Liver (tissue), 9 donors: Measurements from ENCODE around the gene LCN6. TPM values are rescaled to one million over a fixed set of nuclear protein-coding genes. Genes with fewer than 3 reads are reported as not detected.
A peak's percentile ranks its signal among the peaks of the same experiment; 100 is the strongest.
"Not testable (repeated sequence)": the region's sequence is repeated elsewhere in the genome, so short reads cannot be mapped to it uniquely, and the experiment has no call there.

Experiments used
- DNase-seq: peaks from one replicate; pipeline ENCODE4 v3.0.0-alpha.2; 2017; ENCODE audit warnings: low spot score
- H3K27ac ChIP-seq, 2 donors: one replicate each; pipeline ENCODE4 v1.7.0; 2013; ENCODE audit warnings: inconsistent platforms in 2 of 2, low read length in 2 of 2, control low read depth in 1 of 2, low read depth in 1 of 2, mild to moderate bottlenecking in 1 of 2
- H3K27me3 ChIP-seq, 4 donors: one replicate each; pipeline versions ENCODE4 v1.6.1 to v1.7.0; 2013; ENCODE audit warnings: low read length in 3 of 4, inconsistent platforms in 1 of 4, mild to moderate bottlenecking in 1 of 4, moderate library complexity in 1 of 4; ENCODE audit not compliant: control insufficient read depth in 4 of 4, insufficient read depth in 4 of 4
- H3K36me3 ChIP-seq, 4 donors: one replicate each; pipeline versions ENCODE4 v1.6.1 to v1.7.0; 2013; ENCODE audit warnings: low read length in 3 of 4, mild to moderate bottlenecking in 3 of 4, low read depth in 1 of 4, moderate library complexity in 1 of 4; ENCODE audit not compliant: control insufficient read depth in 4 of 4, insufficient read depth in 3 of 4
- H3K4me1 ChIP-seq, 4 donors: one replicate each; pipeline versions ENCODE4 v1.6.1 to v1.7.0; 2013; ENCODE audit warnings: low read length in 3 of 4, mild to moderate bottlenecking in 3 of 4, moderate library complexity in 1 of 4; ENCODE audit not compliant: control insufficient read depth in 4 of 4, insufficient read depth in 4 of 4
- H3K4me3 ChIP-seq, 3 donors: one replicate each; pipeline versions ENCODE4 v1.6.1 to v1.7.0; 2013; ENCODE audit warnings: low read length in 3 of 3, control low read depth in 1 of 3, low read depth in 1 of 3, mild to moderate bottlenecking in 1 of 3
- H3K9ac ChIP-seq, 2 donors: one replicate each; pipeline ENCODE4 v1.7.0; 2013; ENCODE audit warnings: low read length in 2 of 2, mild to moderate bottlenecking in 2 of 2, moderate library complexity in 2 of 2, control low read depth in 1 of 2, low read depth in 1 of 2
- H3K9me3 ChIP-seq, 4 donors: one replicate each; pipeline versions ENCODE4 v1.6.1 to v1.7.0; 2013; ENCODE audit warnings: low read length in 3 of 4; ENCODE audit not compliant: control insufficient read depth in 4 of 4
- CTCF ChIP-seq: fragments of 150-350 bp; IDR thresholded peaks from 2 replicates; pipeline ENCODE4 v1.5.1; 2017; ENCODE audit warnings: improper control_type of control experiment, low read depth, low read length; ENCODE audit not compliant: missing input control
- EGR1 ChIP-seq, 2 donors: IDR thresholded peaks; 2 replicates each; pipeline ENCODE4 v1.6.1; 2016 to 2018; ENCODE audit warnings: antibody characterized with exemption in 2 of 2, low read depth in 2 of 2
- FOXA1 ChIP-seq: IDR thresholded peaks from 2 replicates; pipeline ENCODE4 v1.6.1; 2016; ENCODE audit warnings: antibody characterized with exemption
- FOXA2 ChIP-seq: IDR thresholded peaks from 2 replicates; pipeline ENCODE4 v1.6.1; 2016; ENCODE audit warnings: antibody characterized with exemption
- HNF4A ChIP-seq, 2 donors: conservative IDR thresholded peaks; 2 replicates each; pipeline ENCODE4 v1.6.1; 2016; ENCODE audit warnings: antibody characterized with exemption in 2 of 2, mild to moderate bottlenecking in 2 of 2
- HNF4G ChIP-seq: IDR thresholded peaks from 2 replicates; pipeline ENCODE4 v1.6.1; 2016; ENCODE audit warnings: antibody characterized with exemption
- JUND ChIP-seq, 2 donors: IDR thresholded peaks; 2 replicates each; pipeline ENCODE4 v1.6.1; 2016; ENCODE audit warnings: antibody characterized with exemption in 2 of 2
- RAD21 ChIP-seq, 2 donors: IDR thresholded peaks; 2 replicates each; pipeline ENCODE4 v1.6.1; 2016; ENCODE audit warnings: antibody characterized with exemption in 2 of 2, mild to moderate bottlenecking in 2 of 2
- REST ChIP-seq: IDR thresholded peaks from 2 replicates; pipeline ENCODE4 v1.6.1; 2016; ENCODE audit warnings: antibody characterized with exemption, mild to moderate bottlenecking
- RXRA ChIP-seq, 2 donors: IDR thresholded peaks; 2 replicates each; pipeline ENCODE4 v1.6.1; 2017 to 2018; ENCODE audit warnings: antibody characterized with exemption in 2 of 2, mild to moderate bottlenecking in 1 of 2
- TAF1 ChIP-seq: conservative IDR thresholded peaks from 2 replicates; pipeline ENCODE4 v1.6.1; 2016; ENCODE audit warnings: antibody characterized with exemption, mild to moderate bottlenecking
- YY1 ChIP-seq: IDR thresholded peaks from 2 replicates; pipeline ENCODE4 v1.6.1; 2016; ENCODE audit warnings: antibody characterized with exemption, mild to moderate bottlenecking
- WGBS: extraction: QIAGEN DNeasy Blood & Tissue Kit; methylation state at CpG from one replicate; pipeline ENCODE4 v1.1.7; 2013; 5-methylcytosine and 5-hydroxymethylcytosine counted together
- polyA plus RNA-seq, 2 donors: library from polyadenylated mRNA; stranded (reverse) in 1 of 2; unstranded in 1 of 2; fragments of 200-250 nt in 1 of 2; fragments of >200 nt in 1 of 2; fragmentation: Nextera tagmentation in 1 of 2; extraction: Ambion mirVana in 1 of 2; gene quantifications; one replicate each; pipeline versions ENCODE4 v1.2.1 to v1.2.3, GENCODE V29; 2013 to 2015
- total RNA-seq, 2 donors: library from RNA; depleted of rRNA; stranded (reverse); fragments of >200 nt; gene quantifications; one replicate each; pipeline ENCODE4 v1.2.3, GENCODE V29; 2014
- TF ChIP-seq, protein P1 (sequence below): IDR thresholded peaks from 2 replicates; pipeline ENCODE4 v1.6.1; 2016; ENCODE audit warnings: antibody characterized with exemption
- donor health status: healthy.
- donor health status: healthy.
- donor health status: healthy.
- donor health status: healthy.
- donor health status: healthy.

Gene LCN6
- total and polyA plus RNA-seq, 4 donors = 0.14 to 0.32 TPM; not detected in 2

DNA sequence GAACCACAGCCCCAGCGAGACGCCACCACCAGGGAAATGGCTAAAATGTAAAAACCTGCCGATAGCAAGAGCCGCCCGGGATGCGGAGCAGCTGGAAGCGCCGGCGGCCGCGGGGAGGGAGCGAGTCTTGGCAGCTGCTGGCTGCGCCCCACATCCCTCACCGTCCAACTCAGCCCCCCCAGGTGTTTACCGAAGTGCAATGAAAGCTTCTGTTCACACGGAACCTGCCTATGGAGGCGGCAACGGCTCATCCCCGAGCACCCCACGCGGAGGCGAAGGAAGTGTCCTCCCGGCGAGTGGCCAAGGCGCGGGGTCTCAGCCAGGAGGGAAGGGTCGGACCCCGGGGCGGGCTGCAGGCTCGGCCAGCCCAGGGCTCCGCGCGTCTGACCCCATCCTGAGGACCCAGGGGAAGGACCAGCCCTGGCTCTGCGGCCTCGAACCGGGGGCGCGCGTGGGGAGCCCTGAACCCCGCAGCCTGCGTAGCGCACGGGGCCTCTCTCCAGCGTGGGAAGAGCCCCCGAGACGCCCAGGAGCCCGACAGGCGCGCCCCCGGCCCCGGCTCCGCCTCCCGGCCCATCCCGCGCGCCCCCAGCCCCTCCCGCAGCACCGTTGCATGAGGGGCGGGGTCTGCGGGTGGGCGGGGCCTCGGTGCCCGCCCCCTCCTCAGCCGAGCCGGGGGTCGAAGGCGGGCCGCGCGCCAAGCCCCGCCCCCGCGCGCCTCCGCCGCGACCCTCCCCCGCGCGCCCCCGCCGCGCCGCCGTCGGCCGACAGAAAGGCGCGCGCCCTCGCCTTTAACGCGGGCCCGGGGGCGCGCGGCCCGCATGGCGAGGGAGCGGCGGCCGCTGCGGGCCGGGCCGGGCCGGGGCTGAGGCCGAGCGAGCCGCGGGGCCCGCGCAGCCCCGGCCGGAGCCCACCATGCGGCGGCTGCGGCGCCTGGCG is 36.3 kb downstream of the LCN6 start, which contains the start of gene DIPK1B:
TSS of gene DIPK1B (plus strand) at position 822 of the 939 bp plus-strand sequence. CDS start at position 916, 94 bp downstream.
- Histone ChIP-seq H3K4me3 (peak within 1 kb of the TSS in 2 of 3 donors; percentile 38 to 67), H3K36me3 (no peaks in the 10 kb centered on the region), H3K27ac (peak within 1 kb of the TSS; percentile 31 to 46), H3K27me3 (no peaks in the 10 kb centered on the region), H3K9me3 (no peaks in the 10 kb centered on the region), H3K4me1 (peaks cover 4 to 17% (median 13%) of the 10 kb centered on the region in 4 donors), H3K9ac (no peak within 1 kb of the TSS)
- WGBS = 8% methylated on average over 119 of the region's 119 CpGs
- TF ChIP-seq HNF4G (no peak), JUND (IDR thresholded peaks at IDR 0.05) (no peak), HNF4A (conservative IDR thresholded peaks at IDR 0.05) (no peak), EGR1 (IDR thresholded peaks at IDR 0.05; ENCODE audit: low read depth in 2 of 2) (no peak), FOXA2 (no peak), FOXA1 (no peak), RXRA (IDR thresholded peaks at IDR 0.05) (no peak), CTCF (no peak), TAF1 (no peak), REST (no peak), YY1 (no peak), RAD21 (IDR thresholded peaks at IDR 0.05) (no peak)
- TF ChIP-seq, protein P1, sequence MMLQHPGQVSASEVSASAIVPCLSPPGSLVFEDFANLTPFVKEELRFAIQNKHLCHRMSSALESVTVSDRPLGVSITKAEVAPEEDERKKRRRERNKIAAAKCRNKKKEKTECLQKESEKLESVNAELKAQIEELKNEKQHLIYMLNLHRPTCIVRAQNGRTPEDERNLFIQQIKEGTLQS = no peak
- DNase-seq = no peak

- peak; percentile 70 to 80 for TF ChIP-seq JUND (IDR thresholded peaks at IDR 0.05)
- not testable (repeated sequence) for DNase-seq, H3K27me3 ChIP-seq, H3K36me3 ChIP-seq, H3K27ac ChIP-seq, H3K9me3 ChIP-seq, H3K9ac ChIP-seq, H3K4me3 ChIP-seq
- peaks cover 4 to 17% (median 13%) of the 10 kb centered on the region in 4 donors for H3K4me1 ChIP-seq
- 59% methylated on average over 4 of the region's 4 CpGs for WGBS
Measured at GRCh38 chr9:136711219-136711648, 37.1 kb downstream of the LCN6 start.
